ENCODE results near the gene RAX2. TPM values are rescaled to one million over a fixed set of nuclear protein-coding genes. Genes with fewer than 3 reads are reported as not detected.

The RAX2 gene
- total and polyA plus RNA-seq, 2 of the 8 experiments (the other 6 are each of a cell fraction or from before 2014, with no cell fraction given): 0.08 TPM; not detected in 1

DNA sequence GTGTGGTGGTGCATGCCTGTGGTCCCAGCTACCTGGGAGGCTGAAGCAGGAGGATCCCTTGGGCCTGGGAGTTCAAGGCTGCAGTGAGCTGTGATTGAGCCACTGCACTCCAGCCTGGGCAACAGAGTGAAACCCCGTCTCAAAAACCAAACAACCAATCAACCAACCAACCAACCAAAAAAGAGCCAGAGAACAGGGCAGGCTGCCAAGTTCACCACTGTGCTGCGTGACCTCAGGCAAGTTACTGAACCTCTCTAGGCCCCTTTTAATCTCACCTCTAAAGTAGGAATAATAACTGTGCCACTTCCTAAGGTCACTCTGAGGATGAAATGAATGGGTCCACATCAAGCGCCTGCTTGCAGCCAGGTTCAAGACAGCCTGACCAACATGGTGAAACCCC lies 46.9 kb downstream of the RAX2 start:
- CTCF ChIA-PET (ENCODE audit: partially characterized antibody): interaction anchor here (0.6 to 1.7 kb wide), 7 partner anchors 9 to 959 kb away, joined by 3 to 5 read pairs (median 3); no protein-coding TSS in a partner anchor
- POLR2A ChIA-PET (ENCODE audit: partially characterized antibody): interaction anchor here (0.6 to 1.8 kb wide), 5 partner anchors 16 to 480 kb away, joined by 3 to 5 read pairs (median 4); partner anchors contain the start of genes EEF2, MRPL54 and TJP3
- no peak for TF ChIP-seq ASH2L (IDR thresholded peaks at IDR 0.05; ENCODE audit: low read length)
- TF ChIP-seq MAFK (IDR thresholded peaks at IDR 0.05; ENCODE audit: low read depth, low read length): no peak
- no peak for TF ChIP-seq BCL11A (IDR thresholded peaks at IDR 0.05; ENCODE audit: low read depth in 2 of 2, low read length in 2 of 2)

More for the DNA sequence above, 46.9 kb downstream of the RAX2 start:
- peaks cover 0 to 15% (median 10%) of the 10 kb centered on the region in 4 experiments; a peak in 6 of 7 replicates for H3K4me1 ChIP-seq (replicated peaks in 1 of 4; ENCODE audit: control insufficient read depth in 3 of 4, insufficient read depth in 4 of 4, low read length in 3 of 4)
- H3K9me3 ChIP-seq (ENCODE audit: insufficient read depth in 2 of 2, low read depth in 1 of 2, low read length in 1 of 2): no peaks in the 10 kb centered on the region
- no peaks in the 10 kb centered on the region for H3K36me3 ChIP-seq (ENCODE audit: control insufficient read depth in 2 of 4, insufficient read depth in 4 of 4, low read length in 3 of 4)
- H2BK20ac ChIP-seq (ENCODE audit: low read length): no peak overlapping the region; the same call in 1 of the 2 replicates
- H4K91ac ChIP-seq (replicated peaks; ENCODE audit: insufficient read length, low read length): no peak overlapping the region
- H2BK15ac ChIP-seq (ENCODE audit: low read length): no peak overlapping the region
- H3K56ac ChIP-seq (replicated peaks; ENCODE audit: insufficient read length, low read depth, low read length): no peak overlapping the region
- no peak overlapping the region for H2BK5ac ChIP-seq (ENCODE audit: low read depth, low read length)
- no peak overlapping the region for H3K4me3 ChIP-seq (ENCODE audit: extremely low read depth in 1 of 4, insufficient read depth in 2 of 4, low read depth in 3 of 4, low read length in 4 of 4)
- FAIRE-seq (no peak), DNase-seq (ENCODE audit: low read depth in 1 of 2, low spot score in 2 of 2) (no peak)
- H2AK5ac ChIP-seq (ENCODE audit: low read depth, low read length): no peak overlapping the region
- H3K14ac ChIP-seq (ENCODE audit: insufficient read length): no peak overlapping the region
- H3K4me2 ChIP-seq (ENCODE audit: insufficient read depth in 1 of 2, low read depth in 2 of 2, low read length in 2 of 2): no peak overlapping the region
- H3K4ac ChIP-seq (replicated peaks; ENCODE audit: insufficient read length, low read depth, low read length): no peak overlapping the region
- H2BK12ac ChIP-seq (ENCODE audit: low read depth, low read length): 0 out of 2 replicates have a peak overlapping the region, but pooled peaks have one; percentile 14
- H3K18ac ChIP-seq (ENCODE audit: extremely low read depth, low read length): no peak overlapping the region; the same call in 1 of the 2 replicates
- no peak overlapping the region for H3K23ac ChIP-seq (ENCODE audit: insufficient read length)
- WGBS, 2 experiments (ENCODE audit: extremely low coverage in 1 of 2, insufficient coverage in 1 of 2, insufficient read length in 1 of 2, insufficient replicate concordance in 2 of 2, low coverage in 1 of 2, low lambda C conversion rate in 2 of 2, missing lambda C conversion rate in 1 of 2): 83% methylated on average over 3 of the region's 3 CpGs; no CpG with 5 or more reads in 1 of the 2 experiments
- no peaks in the 10 kb centered on the region for H3K79me1 ChIP-seq (ENCODE audit: low read depth, low read length)
- no peak overlapping the region for H2BK120ac ChIP-seq (replicated peaks; ENCODE audit: low read depth, low read length)
- no peak overlapping the region for H4K5ac ChIP-seq (ENCODE audit: insufficient read length, low read depth, low read length)
- H3K23me2 ChIP-seq (ENCODE audit: low read depth, low read length): peaks cover 8% of the 10 kb centered on the region; the same call in 1 of the 2 replicates
- no peaks in the 10 kb centered on the region for H3K79me2 ChIP-seq (ENCODE audit: control insufficient read depth in 1 of 2, insufficient read depth in 2 of 2, low read length in 2 of 2)
- H3K9ac ChIP-seq (replicated peaks in 1 of 4; ENCODE audit: extremely low read depth in 1 of 4, low read depth in 3 of 4, low read length in 3 of 4): no peak overlapping the region
- H3K27me3 ChIP-seq (replicated peaks in 1 of 4; ENCODE audit: control insufficient read depth in 3 of 4, extremely low read depth in 1 of 4, insufficient read depth in 3 of 4, low read length in 3 of 4): peaks cover 0 to 3% (median 0%) of the 10 kb centered on the region in 4 experiments; a peak in 2 of 7 replicates
- no peak overlapping the region for H2AFZ ChIP-seq (ENCODE audit: low read length)
- no peak overlapping the region for H4K8ac ChIP-seq (ENCODE audit: extremely low read depth, insufficient read depth, low read length)
- H4K20me1 ChIP-seq (replicated peaks in 1 of 2; ENCODE audit: control insufficient read depth in 1 of 2, insufficient read depth in 2 of 2, low read length in 2 of 2): no peaks in the 10 kb centered on the region
- H3K27ac ChIP-seq (ENCODE audit: low read depth, low read length): no peak overlapping the region
